GM06990 (cell line): ENCODE results near the gene SUPT3H.

Experiments
- DNase-seq: peaks from one replicate; pipeline ENCODE4 v3.0.0-alpha.2; 2011; ENCODE audit not compliant: insufficient read length; ENCODE audit errors: extremely low read depth
- H3K27me3 ChIP-seq: replicated peaks from 2 replicates; pipeline ENCODE4 v1.6.0; 2011; ENCODE audit warnings: low read length; ENCODE audit not compliant: control insufficient read depth, insufficient read depth
- H3K36me3 ChIP-seq: 2 replicates; pipeline ENCODE4 v1.5.1; 2011; ENCODE audit warnings: low read length; ENCODE audit not compliant: control insufficient read depth, insufficient read depth
- H3K4me3 ChIP-seq: replicated peaks from 2 replicates; pipeline ENCODE4 v1.5.1; 2011; ENCODE audit warnings: low read depth, mild to moderate bottlenecking, control low read depth, low read length
- TF ChIP-seq, protein P1 (sequence below): IDR thresholded peaks from 2 replicates; pipeline ENCODE4 v1.5.1; 2011; ENCODE audit warnings: low read length, control low read depth, mild to moderate bottlenecking, inconsistent platforms; ENCODE audit not compliant: insufficient read depth, poor library complexity, severe bottlenecking

The SUPT3H gene

DNA sequence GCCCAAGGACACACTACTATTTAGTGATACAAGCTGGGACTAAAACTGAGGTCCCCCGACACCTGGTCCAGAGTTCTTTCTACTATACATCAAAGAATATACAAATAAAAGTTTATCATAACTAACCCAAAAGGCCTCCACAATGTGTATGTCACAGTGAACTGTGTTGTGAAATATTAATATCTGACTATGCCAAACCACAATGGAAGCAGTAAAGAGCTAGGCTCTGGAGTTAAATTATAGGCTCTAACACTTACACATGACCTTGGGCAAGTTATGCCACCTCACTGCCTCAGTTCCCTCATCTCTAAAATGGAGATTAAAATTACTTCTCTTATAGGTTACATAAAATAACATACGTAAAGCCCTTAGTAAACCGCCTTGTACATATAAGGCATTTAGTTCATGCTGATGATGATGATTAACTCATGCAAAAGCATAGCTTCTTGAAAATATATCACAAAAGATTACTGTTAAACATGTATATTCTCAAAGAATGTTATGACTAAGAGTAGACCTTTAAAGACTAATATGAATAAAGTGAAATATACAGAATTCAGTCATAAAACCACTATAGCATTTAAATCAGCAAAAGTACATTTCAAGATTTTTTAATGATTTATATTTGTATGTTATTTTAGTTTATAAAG is 5.7 kb downstream of the SUPT3H start:
- TF ChIP-seq, protein P1, sequence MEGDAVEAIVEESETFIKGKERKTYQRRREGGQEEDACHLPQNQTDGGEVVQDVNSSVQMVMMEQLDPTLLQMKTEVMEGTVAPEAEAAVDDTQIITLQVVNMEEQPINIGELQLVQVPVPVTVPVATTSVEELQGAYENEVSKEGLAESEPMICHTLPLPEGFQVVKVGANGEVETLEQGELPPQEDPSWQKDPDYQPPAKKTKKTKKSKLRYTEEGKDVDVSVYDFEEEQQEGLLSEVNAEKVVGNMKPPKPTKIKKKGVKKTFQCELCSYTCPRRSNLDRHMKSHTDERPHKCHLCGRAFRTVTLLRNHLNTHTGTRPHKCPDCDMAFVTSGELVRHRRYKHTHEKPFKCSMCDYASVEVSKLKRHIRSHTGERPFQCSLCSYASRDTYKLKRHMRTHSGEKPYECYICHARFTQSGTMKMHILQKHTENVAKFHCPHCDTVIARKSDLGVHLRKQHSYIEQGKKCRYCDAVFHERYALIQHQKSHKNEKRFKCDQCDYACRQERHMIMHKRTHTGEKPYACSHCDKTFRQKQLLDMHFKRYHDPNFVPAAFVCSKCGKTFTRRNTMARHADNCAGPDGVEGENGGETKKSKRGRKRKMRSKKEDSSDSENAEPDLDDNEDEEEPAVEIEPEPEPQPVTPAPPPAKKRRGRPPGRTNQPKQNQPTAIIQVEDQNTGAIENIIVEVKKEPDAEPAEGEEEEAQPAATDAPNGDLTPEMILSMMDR = no peak
- no peaks in the 10 kb centered on the region for H3K36me3 ChIP-seq

DNA sequence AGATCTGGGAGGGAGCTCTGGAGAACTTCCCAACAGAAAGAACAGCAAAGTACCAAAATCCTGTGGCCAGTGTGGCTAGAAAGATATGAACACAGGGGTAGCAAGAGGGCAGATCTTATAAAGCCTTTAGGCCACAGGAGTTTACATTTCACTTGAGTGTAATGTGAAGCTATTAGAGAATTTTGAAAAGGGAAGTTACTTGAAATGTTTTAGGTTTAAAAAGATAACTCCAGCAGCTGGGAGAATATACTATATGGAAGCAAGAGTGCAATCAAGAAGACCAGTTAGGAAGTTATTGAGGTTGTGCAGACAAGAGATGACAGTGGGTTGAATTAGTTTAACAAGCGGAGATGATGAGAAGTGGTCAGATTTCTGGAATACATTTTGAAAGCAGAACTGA is 7.9 kb downstream of the SUPT3H start:
- Histone ChIP-seq H3K27me3 (no peaks in the 10 kb centered on the region), H3K36me3 (no peaks in the 10 kb centered on the region), H3K4me3 (no peak overlapping the region)
- DNase-seq = no peak
- TF ChIP-seq, protein P1 = no peak

More for the DNA sequence above, 5.7 kb downstream of the SUPT3H start:
- DNase-seq = no peak
- no peak overlapping the region for H3K4me3 ChIP-seq
- no peaks in the 10 kb centered on the region for H3K27me3 ChIP-seq

DNA sequence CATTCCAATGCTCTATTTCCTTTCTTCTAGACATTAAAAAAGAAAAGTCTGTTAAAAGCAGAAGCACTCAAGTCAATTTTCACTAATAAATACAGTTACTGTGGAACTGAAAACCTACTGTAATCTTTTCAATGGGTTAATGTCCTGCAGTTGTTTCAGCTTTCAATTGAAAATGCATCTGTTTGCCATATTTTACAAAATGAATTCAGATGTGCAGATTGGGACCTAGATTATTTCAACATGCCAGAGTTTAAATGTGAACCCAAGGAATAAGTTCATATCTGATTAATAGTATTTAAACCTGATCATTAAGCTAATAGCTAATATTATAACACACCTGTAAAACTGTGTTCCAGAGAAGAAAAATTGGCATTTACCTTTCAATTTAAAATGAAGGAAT is 9.7 kb downstream of the SUPT3H start:
- TF ChIP-seq, protein P1 = no peak
- no peak for DNase-seq
- no peaks in the 10 kb centered on the region for H3K27me3 ChIP-seq
- no peaks in the 10 kb centered on the region for H3K36me3 ChIP-seq
- H3K4me3 ChIP-seq = no peak overlapping the region

DNA sequence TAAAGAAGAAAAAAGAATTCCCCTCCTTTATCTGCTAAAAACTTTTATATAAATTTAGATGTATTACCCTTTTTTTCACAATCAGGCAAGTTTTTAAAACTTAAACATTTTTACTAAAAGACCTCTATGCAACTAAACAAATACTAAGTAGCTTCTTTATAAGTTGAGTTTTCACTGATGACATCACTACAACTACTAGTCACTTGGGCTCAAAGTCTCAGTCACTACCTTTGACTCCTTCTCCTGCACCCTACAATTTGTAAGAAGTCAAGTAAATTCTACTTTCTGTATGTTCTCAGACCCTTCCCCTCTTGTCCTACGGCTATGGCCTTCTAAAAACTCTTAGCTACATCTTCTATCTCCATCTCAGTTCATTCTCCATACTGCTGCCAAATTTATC is 11.2 kb downstream of the SUPT3H start:
- no peaks in the 10 kb centered on the region for H3K27me3 ChIP-seq

DNA sequence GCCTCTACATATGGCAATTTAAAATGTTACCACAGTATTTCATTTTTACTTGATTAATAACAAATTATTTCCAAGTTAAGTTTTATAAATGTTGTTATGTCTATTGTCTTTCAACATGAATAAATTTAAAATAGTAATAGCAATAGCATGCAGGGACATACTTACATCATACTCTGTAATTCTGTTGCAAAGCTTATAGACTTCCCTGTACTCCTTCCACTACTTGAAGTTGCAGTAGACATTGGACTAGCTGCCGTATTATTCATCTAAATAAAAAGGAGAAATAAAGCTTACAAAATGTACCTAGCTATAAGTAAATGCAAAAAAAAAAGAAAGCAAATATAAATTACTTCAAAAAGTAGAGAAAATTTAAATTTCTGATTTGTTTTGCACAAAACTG is 12.7 kb downstream of the SUPT3H start:
- Histone ChIP-seq H3K27me3 (no peaks in the 10 kb centered on the region), H3K4me3 (no peak overlapping the region), H3K36me3 (no peaks in the 10 kb centered on the region)
- TF ChIP-seq, protein P1 = no peak
- DNase-seq = no peak

More for the DNA sequence above, 11.2 kb downstream of the SUPT3H start:
- DNase-seq = no peak
- H3K4me3 ChIP-seq = no peak overlapping the region
- no peaks in the 10 kb centered on the region for H3K36me3 ChIP-seq
- TF ChIP-seq, protein P1 = no peak

DNA sequence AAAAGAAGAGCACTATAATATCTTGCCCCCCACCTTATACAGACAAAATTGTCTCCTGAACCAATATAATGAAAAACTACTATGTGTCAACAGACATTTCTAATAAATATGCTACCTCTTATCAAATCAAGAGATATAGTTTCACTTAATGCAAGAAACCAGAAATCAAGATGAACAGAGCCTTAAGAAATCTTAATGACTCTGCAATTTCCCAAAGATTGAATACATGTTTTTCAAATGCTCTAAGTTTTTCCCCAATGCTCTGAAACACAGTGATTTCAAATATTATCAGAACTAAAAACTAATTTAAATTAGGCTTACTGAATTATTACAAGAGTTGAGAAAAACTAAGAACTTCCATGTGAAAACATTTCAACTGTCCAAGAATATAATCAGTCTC is 13.3 kb downstream of the SUPT3H start:
- Histone ChIP-seq H3K4me3 (no peak overlapping the region), H3K27me3 (no peaks in the 10 kb centered on the region), H3K36me3 (no peaks in the 10 kb centered on the region)
- TF ChIP-seq, protein P1 = no peak
- DNase-seq = no peak
